NB4 (cell line): Measurements from ENCODE around the gene NHP2.

Source experiments
- DNase-seq: peaks from one replicate; pipeline ENCODE4 v3.0.0; 2010; ENCODE audit warnings: low read depth
- H3K4me3 ChIP-seq: one replicate; pipeline ENCODE4 v1.5.1; 2011; ENCODE audit warnings: mild to moderate bottlenecking, low read depth, low read length, moderate library complexity
- MYC ChIP-seq: IDR thresholded peaks from 2 replicates; pipeline ENCODE4 v1.6.1; 2011; ENCODE audit warnings: low read depth, low read length
- POLR2A ChIP-seq: IDR thresholded peaks from 2 replicates; pipeline ENCODE4 v1.6.1; 2011; ENCODE audit warnings: mild to moderate bottlenecking; ENCODE audit not compliant: insufficient read length; ENCODE audit errors: extremely low read depth
- TF ChIP-seq, protein P1 (sequence below): IDR thresholded peaks from 2 replicates; pipeline ENCODE4 v1.6.1; 2011; ENCODE audit warnings: low read depth, low read length
- TF ChIP-seq, protein P2 (sequence below): IDR thresholded peaks from one replicate; pipeline ENCODE4 v1.5.1; 2012; ENCODE audit warnings: low read depth, low read length

Gene NHP2

DNA sequence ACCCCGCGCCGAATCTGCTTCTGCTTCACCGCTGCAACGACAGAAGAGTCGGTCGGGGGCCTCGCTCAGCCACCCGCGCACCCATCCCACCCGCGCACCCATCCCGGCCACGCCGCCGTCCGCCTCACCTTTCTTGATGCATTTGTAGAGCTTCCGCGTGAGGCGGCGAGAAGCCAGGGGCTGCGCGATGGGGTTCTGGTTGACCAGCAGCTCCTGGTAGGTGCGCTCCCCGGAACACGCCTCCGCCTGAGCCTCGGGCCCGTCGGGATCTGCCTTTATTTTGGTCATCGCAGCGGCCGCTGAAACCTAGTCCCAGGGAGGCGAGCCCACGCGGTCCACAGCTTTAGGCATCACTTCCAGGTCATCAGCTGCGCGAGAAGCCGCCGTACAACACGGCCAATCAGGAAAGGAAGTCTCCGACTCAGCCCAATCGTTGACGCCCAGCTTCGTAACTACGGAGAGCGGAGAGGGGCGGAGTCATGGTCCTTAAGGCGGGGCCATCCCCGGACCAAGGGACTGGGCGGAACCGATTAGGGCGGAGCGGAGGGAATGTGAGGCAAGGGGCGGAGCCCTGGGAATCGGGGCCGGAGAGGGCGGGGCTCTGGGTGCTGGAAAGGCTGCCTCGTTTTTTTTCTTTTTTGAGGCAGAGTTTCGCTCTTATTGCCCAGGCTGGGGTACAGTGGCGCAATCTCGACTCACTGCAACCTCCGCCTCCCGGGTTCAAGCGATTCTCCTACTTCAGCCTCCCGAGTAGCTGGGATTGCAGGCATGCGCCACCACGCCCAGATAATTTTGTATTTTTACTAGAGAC lies at the start of gene NHP2:
Gene NHP2 (minus strand): TSS at position 356 of the 811 bp plus-strand sequence. CDS start 68 bp downstream, at position 288.
- peak within 1 kb of the TSS; percentile 88 for H3K4me3 ChIP-seq
- DNase-seq = peak; percentile 98
- TF ChIP-seq, protein P1, sequence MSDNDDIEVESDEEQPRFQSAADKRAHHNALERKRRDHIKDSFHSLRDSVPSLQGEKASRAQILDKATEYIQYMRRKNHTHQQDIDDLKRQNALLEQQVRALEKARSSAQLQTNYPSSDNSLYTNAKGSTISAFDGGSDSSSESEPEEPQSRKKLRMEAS = peak; percentile 87
- TF ChIP-seq POLR2A (peak; percentile 29), MYC (peak; percentile 68; the same call in 1 of the 2 replicates)
- TF ChIP-seq, protein P2, sequence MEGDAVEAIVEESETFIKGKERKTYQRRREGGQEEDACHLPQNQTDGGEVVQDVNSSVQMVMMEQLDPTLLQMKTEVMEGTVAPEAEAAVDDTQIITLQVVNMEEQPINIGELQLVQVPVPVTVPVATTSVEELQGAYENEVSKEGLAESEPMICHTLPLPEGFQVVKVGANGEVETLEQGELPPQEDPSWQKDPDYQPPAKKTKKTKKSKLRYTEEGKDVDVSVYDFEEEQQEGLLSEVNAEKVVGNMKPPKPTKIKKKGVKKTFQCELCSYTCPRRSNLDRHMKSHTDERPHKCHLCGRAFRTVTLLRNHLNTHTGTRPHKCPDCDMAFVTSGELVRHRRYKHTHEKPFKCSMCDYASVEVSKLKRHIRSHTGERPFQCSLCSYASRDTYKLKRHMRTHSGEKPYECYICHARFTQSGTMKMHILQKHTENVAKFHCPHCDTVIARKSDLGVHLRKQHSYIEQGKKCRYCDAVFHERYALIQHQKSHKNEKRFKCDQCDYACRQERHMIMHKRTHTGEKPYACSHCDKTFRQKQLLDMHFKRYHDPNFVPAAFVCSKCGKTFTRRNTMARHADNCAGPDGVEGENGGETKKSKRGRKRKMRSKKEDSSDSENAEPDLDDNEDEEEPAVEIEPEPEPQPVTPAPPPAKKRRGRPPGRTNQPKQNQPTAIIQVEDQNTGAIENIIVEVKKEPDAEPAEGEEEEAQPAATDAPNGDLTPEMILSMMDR = no peak

DNA sequence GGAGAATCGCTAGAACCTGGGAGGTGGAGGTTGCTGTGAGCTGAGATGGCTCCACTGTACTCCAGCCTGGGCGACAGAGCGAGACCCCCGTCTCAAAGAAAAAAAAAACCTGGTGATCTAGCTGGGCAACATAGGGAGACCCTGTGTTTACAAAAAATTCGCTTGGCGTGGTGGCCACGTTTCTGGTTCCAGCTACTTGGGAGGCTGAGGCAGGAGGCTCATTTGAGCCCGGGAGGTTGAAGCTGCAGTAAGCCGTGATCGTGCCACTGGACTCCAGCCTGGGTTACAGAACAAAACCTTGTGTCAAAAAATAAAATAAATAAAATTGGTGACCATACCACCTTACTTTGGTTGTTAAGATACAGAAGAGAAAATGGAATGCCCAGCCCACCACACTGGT lies 48.9 kb upstream of the NHP2 start:
- no peak for TF ChIP-seq MYC
- TF ChIP-seq POLR2A = no peak
- TF ChIP-seq, protein P1 = no peak
- TF ChIP-seq, protein P2 = no peak
- H3K4me3 ChIP-seq = no peak overlapping the region
- DNase-seq = no peak

DNA sequence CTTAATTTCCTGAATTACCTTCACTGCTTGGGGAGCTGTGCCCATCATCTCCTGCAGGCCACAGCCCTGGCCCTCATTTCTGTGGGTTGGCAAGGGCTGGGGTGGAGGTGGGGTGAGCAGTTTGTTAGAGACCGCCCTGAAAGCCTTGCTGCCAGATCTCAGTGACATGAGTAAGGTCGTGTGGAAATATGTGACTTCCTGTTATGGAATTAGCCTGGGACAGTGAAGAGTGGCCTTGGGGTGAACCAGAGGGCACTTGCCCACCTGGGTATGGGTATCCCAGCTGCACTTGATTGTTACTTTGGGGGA lies 48.2 kb upstream of the NHP2 start:
- TF ChIP-seq, protein P2 = no peak
- TF ChIP-seq, protein P1 = no peak
- TF ChIP-seq POLR2A (no peak), MYC (no peak)
- peak; percentile 74 for DNase-seq
- no peak overlapping the region for H3K4me3 ChIP-seq

DNA sequence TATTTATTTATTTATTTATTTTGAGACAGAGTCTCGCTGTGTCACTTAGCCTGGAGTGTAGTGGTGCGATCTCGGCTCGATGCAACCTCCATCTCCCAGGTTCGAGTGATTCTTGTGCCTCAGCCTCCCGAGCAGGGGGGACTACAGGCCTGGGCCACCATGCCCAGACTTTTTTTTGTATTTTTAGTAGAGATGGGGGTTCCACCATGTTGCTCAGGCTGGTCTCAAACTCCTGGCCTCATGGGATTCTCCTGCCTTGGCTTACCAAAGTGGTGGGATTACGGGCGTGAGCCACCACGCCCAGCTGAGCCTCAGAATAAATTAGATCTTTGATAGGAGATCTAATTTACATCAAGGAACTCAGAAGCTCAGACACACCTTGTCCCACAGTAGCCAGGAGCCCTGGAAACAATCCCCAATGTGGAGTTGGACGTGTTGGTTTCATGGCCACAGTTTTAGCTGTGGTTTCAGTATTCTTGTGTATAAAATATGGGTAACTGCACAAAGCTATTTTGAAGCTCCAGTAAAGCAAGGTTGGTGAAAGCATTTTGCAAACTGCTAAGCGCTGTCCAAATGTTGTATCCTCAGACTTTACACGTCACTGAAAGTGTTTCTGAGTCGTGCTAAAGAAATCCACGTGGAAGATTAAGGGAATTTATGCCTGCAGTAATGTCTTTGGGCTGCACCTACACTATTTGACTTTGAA lies 47.7 kb upstream of the NHP2 start:
- TF ChIP-seq MYC (no peak), POLR2A (no peak)
- TF ChIP-seq, protein P2 = no peak
- TF ChIP-seq, protein P1 = no peak
- H3K4me3 ChIP-seq = no peak overlapping the region
- DNase-seq = no peak

DNA sequence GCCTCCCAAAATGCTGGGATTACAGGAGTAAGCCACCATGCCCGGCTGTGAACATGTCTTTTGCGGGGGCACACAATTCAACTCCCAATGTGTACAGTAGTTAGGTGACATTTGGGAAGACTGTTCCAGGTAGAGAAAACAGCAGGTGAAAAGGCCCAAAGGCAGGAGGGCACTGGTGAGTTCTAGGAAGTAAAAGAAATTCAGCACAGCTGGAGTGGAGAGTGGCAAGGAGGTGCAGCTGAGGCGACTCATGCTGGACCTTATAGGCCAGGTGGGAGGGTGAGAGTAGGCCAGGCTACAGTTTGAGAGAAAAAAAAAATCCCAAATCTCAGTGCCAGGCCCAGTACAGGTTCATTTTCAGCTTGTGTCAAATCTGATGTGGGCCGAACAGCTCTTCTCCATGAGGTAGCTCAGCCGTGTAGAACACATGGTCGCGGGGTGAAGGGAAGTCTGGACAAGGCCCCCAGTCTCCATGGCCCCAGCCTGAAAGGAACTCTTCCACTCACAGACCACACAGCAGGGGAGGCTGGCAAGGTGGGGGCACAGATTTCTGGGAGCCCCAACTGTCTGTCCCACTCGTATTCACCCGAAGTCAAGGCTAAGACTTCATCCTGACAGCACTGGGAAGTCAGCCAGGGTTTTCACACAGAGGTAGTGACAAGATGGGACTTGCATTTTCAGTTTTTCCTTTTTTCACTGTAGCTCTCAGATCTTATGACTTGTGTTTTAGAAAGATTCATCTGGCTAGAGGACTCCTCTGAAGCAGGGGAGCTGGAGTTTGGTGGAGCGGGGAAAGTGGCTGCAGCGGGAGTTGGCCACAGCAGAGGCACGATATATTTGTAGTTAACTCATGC lies 46.1 kb upstream of the NHP2 start:
- DNase-seq = no peak
- no peak overlapping the region for H3K4me3 ChIP-seq
- TF ChIP-seq, protein P1 = no peak
- TF ChIP-seq MYC = no peak
- TF ChIP-seq, protein P2 = no peak
- no peak for TF ChIP-seq POLR2A
